Transverse colon (tissue), 3 donors: ENCODE measurements around the gene TNRC6C.

ENCODE experiments used
- CTCF ChIP-seq, 5 experiments: fragments of 200-600 bp in 3 of 5; fragments of 450-650 bp in 2 of 5; sonication (generic) in 3 of 5; IDR thresholded peaks; 1 replicate in 2 of 5; 2 replicates in 3 of 5; pipeline ENCODE4 v1.5.1; 2016 to 2017; ENCODE audit warnings: antibody characterized with exemption in 5 of 5, inconsistent platforms in 3 of 5, mild to moderate bottlenecking in 2 of 5, moderate library complexity in 1 of 5
- EP300 ChIP-seq: sonication (generic); formaldehyde crosslinking; IDR thresholded peaks from one replicate; pipeline ENCODE4 v1.6.1; 2017; ENCODE audit warnings: antibody characterized with exemption, low read depth

GRCh38 chr17:77946900-77947645 lies 11.4 kb upstream of the TNRC6C start:
- no peak for TF ChIP-seq CTCF (IDR thresholded peaks at IDR 0.05)
- no peak for TF ChIP-seq EP300
